Suprapubic skin (tissue), 3 donors: Measurements from ENCODE around the gene XPNPEP2.

Experiments
- POLR2AphosphoS5 ChIP-seq, 3 donors: sonication (generic); formaldehyde crosslinking; IDR thresholded peaks; one replicate each; pipeline ENCODE4 v1.6.1; 2017; ENCODE audit warnings: antibody characterized with exemption in 3 of 3
- TF ChIP-seq, protein P1 (sequence below), 2 donors: fragments of 200-600 bp in 1 of 2; fragments of 450-650 bp in 1 of 2; sonication (generic) in 1 of 2; IDR thresholded peaks; one replicate each; pipeline ENCODE4 v1.5.1; 2016 to 2019; ENCODE audit warnings: antibody characterized with exemption in 2 of 2, mild to moderate bottlenecking in 1 of 2, moderate library complexity in 1 of 2

DNA sequence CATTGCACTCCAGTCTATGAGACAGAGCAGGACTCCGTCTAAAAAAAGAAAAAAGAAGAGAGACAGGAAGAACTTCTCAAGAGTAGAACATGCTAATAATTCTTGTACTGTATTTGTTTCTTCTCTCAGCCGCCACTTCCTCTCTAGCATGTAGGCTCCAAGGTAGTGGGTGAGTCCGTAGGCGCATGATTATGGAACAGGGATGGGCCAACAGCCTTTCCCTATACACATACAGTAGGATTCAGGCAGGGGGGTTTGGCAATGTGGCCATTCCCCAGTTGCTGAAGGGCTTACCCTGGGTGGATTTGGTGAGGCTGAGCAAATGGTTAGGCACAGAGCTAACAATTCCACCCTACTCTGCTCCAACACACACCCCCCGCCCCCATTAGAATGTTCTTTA is 49.0 kb upstream of the XPNPEP2 start:
- TF ChIP-seq, protein P1, sequence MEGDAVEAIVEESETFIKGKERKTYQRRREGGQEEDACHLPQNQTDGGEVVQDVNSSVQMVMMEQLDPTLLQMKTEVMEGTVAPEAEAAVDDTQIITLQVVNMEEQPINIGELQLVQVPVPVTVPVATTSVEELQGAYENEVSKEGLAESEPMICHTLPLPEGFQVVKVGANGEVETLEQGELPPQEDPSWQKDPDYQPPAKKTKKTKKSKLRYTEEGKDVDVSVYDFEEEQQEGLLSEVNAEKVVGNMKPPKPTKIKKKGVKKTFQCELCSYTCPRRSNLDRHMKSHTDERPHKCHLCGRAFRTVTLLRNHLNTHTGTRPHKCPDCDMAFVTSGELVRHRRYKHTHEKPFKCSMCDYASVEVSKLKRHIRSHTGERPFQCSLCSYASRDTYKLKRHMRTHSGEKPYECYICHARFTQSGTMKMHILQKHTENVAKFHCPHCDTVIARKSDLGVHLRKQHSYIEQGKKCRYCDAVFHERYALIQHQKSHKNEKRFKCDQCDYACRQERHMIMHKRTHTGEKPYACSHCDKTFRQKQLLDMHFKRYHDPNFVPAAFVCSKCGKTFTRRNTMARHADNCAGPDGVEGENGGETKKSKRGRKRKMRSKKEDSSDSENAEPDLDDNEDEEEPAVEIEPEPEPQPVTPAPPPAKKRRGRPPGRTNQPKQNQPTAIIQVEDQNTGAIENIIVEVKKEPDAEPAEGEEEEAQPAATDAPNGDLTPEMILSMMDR (IDR thresholded peaks at IDR 0.05): no peak
- TF ChIP-seq POLR2AphosphoS5 (IDR thresholded peaks at IDR 0.05): no peak
